HEK293 (cell line): ENCODE data around the gene FOXF2.
A peak's percentile ranks its signal among the peaks of the same experiment; 100 is the strongest.

ENCODE experiments used
- ELK4 ChIP-seq: IDR thresholded peaks from 2 replicates; pipeline ENCODE4 v1.6.1; 2011; ENCODE audit warnings: mild to moderate bottlenecking, low read depth, low read length, borderline replicate concordance
- OVOL3 ChIP-seq: fragments of 450-650 bp; formaldehyde crosslinking; IDR thresholded peaks from 2 replicates; pipeline ENCODE4 v1.5.1; 2016; ENCODE audit warnings: missing biosample characterization, missing genetic modification characterization
- PBX3 ChIP-seq: sonication (generic); formaldehyde crosslinking; IDR thresholded peaks from 2 replicates; pipeline ENCODE4 v1.8.1; 2022; ENCODE audit warnings: mild to moderate bottlenecking, moderate library complexity, missing genetic modification reagents
- RBAK ChIP-seq: fragments of 450-650 bp; formaldehyde crosslinking; IDR thresholded peaks from 2 replicates; pipeline ENCODE4 v1.5.1; 2016; ENCODE audit warnings: missing biosample characterization, missing genetic modification characterization
- TRIM28 ChIP-seq: IDR thresholded peaks from 2 replicates; pipeline ENCODE4 v1.6.1; 2011; ENCODE audit warnings: low read length, control low read depth, borderline replicate concordance
- WT1 ChIP-seq: fragments of 450-650 bp; formaldehyde crosslinking; IDR thresholded peaks from 2 replicates; pipeline ENCODE4 v1.5.1; 2016; ENCODE audit warnings: missing biosample characterization, missing genetic modification characterization
- YY2 ChIP-seq: fragments of 450-650 bp; formaldehyde crosslinking; IDR thresholded peaks from 2 replicates; pipeline ENCODE4 v1.5.1; 2016; ENCODE audit warnings: missing biosample characterization, missing genetic modification characterization
- ZBTB21 ChIP-seq: fragments of 450-650 bp; formaldehyde crosslinking; IDR thresholded peaks from 2 replicates; pipeline ENCODE4 v1.5.1; 2017; ENCODE audit warnings: missing biosample characterization, missing genetic modification characterization
- ZBTB26 ChIP-seq: fragments of 450-650 bp; formaldehyde crosslinking; optimal IDR thresholded peaks from 2 replicates; pipeline ENCODE3; 2016; ENCODE audit warnings: missing biosample characterization, mild to moderate bottlenecking, missing genetic modification characterization
- ZBTB48 ChIP-seq: fragments of 450-650 bp; formaldehyde crosslinking; IDR thresholded peaks from 2 replicates; pipeline ENCODE4 v1.5.1; 2016; ENCODE audit warnings: missing biosample characterization, missing genetic modification characterization
- ZBTB49 ChIP-seq: fragments of 450-650 bp; formaldehyde crosslinking; IDR thresholded peaks from 2 replicates; pipeline ENCODE4 v1.5.1; 2016; ENCODE audit warnings: missing biosample characterization, missing genetic modification characterization, low read depth
- ZFP41 ChIP-seq: fragments of 450-650 bp; formaldehyde crosslinking; IDR thresholded peaks from 2 replicates; pipeline ENCODE4 v1.5.1; 2016; ENCODE audit warnings: missing biosample characterization, missing genetic modification characterization, borderline replicate concordance
- ZNF114 ChIP-seq: fragments of 450-650 bp; formaldehyde crosslinking; IDR thresholded peaks from 2 replicates; pipeline ENCODE4 v1.5.0; 2017; ENCODE audit warnings: missing biosample characterization, missing genetic modification characterization
- ZNF148 ChIP-seq: fragments of 450-650 bp; formaldehyde crosslinking; IDR thresholded peaks from 2 replicates; pipeline ENCODE4 v1.5.0; 2017; ENCODE audit warnings: missing biosample characterization, missing genetic modification characterization, borderline replicate concordance
- ZNF16 ChIP-seq: fragments of 450-650 bp; formaldehyde crosslinking; IDR thresholded peaks from 2 replicates; pipeline ENCODE4 v1.5.1; 2016; ENCODE audit warnings: low read depth, missing biosample characterization, missing genetic modification characterization
- ZNF223 ChIP-seq: fragments of 450-650 bp; formaldehyde crosslinking; IDR thresholded peaks from 2 replicates; pipeline ENCODE4 v1.5.1; 2016; ENCODE audit warnings: missing biosample characterization, missing genetic modification characterization
- ZNF248 ChIP-seq: fragments of 450-650 bp; formaldehyde crosslinking; IDR thresholded peaks from 2 replicates; pipeline ENCODE4 v1.5.1; 2017; ENCODE audit warnings: missing biosample characterization, missing genetic modification characterization
- ZNF280C ChIP-seq: fragments of 450-650 bp; formaldehyde crosslinking; IDR thresholded peaks from 2 replicates; pipeline ENCODE4 v1.5.1; 2016; ENCODE audit warnings: missing biosample characterization, missing genetic modification characterization
- ZNF341 ChIP-seq: fragments of 450-650 bp; formaldehyde crosslinking; IDR thresholded peaks from 2 replicates; pipeline ENCODE4; 2016; ENCODE audit warnings: low read depth, missing biosample characterization, missing genetic modification characterization
- ZNF394 ChIP-seq: fragments of 450-650 bp; formaldehyde crosslinking; IDR thresholded peaks from 2 replicates; pipeline ENCODE4 v1.5.1; 2016; ENCODE audit warnings: missing biosample characterization, missing genetic modification characterization, mild to moderate bottlenecking, moderate library complexity, borderline replicate concordance
- ZNF423 ChIP-seq: fragments of 450-650 bp; formaldehyde crosslinking; IDR thresholded peaks from 2 replicates; pipeline ENCODE4 v1.5.1; 2016; ENCODE audit warnings: missing biosample characterization, missing genetic modification characterization
- ZNF501 ChIP-seq: fragments of 450-650 bp; formaldehyde crosslinking; IDR thresholded peaks from 2 replicates; pipeline ENCODE4 v1.5.1; 2016; ENCODE audit warnings: missing biosample characterization, missing genetic modification characterization
- ZNF530 ChIP-seq: fragments of 450-650 bp; formaldehyde crosslinking; IDR thresholded peaks from 2 replicates; pipeline ENCODE4 v1.5.1; 2016; ENCODE audit warnings: low read depth, missing biosample characterization, missing genetic modification characterization
- ZNF580 ChIP-seq: fragments of 450-650 bp; formaldehyde crosslinking; IDR thresholded peaks from 2 replicates; pipeline ENCODE4 v1.5.1; 2016; ENCODE audit warnings: missing biosample characterization, missing genetic modification characterization
- ZNF701 ChIP-seq: fragments of 450-650 bp; formaldehyde crosslinking; IDR thresholded peaks from 2 replicates; pipeline ENCODE4 v1.5.1; 2016; ENCODE audit warnings: missing biosample characterization, missing genetic modification characterization
- ZNF704 ChIP-seq: fragments of 450-650 bp; formaldehyde crosslinking; IDR thresholded peaks from 2 replicates; pipeline ENCODE4 v1.5.1; 2016; ENCODE audit warnings: missing biosample characterization, missing genetic modification characterization
- ZNF785 ChIP-seq: fragments of 450-650 bp; formaldehyde crosslinking; IDR thresholded peaks from 2 replicates; pipeline ENCODE4 v1.5.1; 2016; ENCODE audit warnings: missing biosample characterization, missing genetic modification characterization

FOXF2 gene

GRCh38 chr6:1381481-1382330, 7.7 kb upstream of the FOXF2 start (continued):
- TF ChIP-seq ZNF341 (tag by site-specific recombination) (peak; percentile 94), ZNF580 (no peak), ZNF16 (tag by site-specific recombination) (no peak), ZNF785 (tag by site-specific recombination) (no peak), ZNF148 (tag by site-specific recombination) (no peak), PBX3 (CRISPR knock-in tag) (peak; percentile 81), ZNF280C (tag by site-specific recombination) (no peak), ZBTB26 (tag by site-specific recombination) (peak; percentile 81), ZNF704 (no peak), ZNF423 (tag by site-specific recombination) (no peak), ELK4 (no peak), ZNF248 (tag by site-specific recombination) (no peak), ZBTB21 (tag by site-specific recombination) (no peak), TRIM28 (no peak), ZNF701 (tag by site-specific recombination) (no peak), RBAK (tag by site-specific recombination) (no peak), ZNF114 (tag by site-specific recombination) (no peak), ZNF501 (tag by site-specific recombination) (no peak), ZNF394 (tag by site-specific recombination) (no peak), ZNF530 (tag by site-specific recombination) (no peak), ZBTB49 (no peak), WT1 (tag by site-specific recombination) (peak; percentile 93), ZFP41 (tag by site-specific recombination) (no peak), ZBTB48 (tag by site-specific recombination) (peak; percentile 52; the same call in 1 of the 2 replicates), YY2 (0 out of 2 replicates have a peak, but pooled peaks have one; percentile 28), OVOL3 (no peak), ZNF223 (tag by site-specific recombination) (no peak)
